ENCODE results near the gene NGRN. TPM values are rescaled to one million over a fixed set of nuclear protein-coding genes. Genes with fewer than 3 reads are reported as not detected.

The NGRN gene
- total RNA-seq, 5 donors from 2014 or later (not counting 1 experiment from before 2014, with no cell fraction given), result 44.5 to 53.1 (median 46.1) TPM

DNA sequence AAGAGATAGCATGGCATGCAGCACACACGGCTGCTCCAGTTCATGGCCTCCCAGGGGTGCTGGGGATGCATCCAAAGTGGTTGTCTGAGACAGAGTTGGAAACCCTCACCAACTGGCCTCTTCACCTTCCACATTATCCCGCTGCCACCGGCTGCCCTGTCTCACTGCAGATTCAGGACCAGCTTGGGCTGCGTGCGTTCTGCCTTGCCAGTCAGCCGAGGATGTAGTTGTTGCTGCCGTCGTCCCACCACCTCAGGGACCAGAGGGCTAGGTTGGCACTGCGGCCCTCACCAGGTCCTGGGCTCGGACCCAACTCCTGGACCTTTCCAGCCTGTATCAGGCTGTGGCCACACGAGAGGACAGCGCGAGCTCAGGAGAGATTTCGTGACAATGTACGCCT is 36.5 kb upstream of the NGRN start:
- Mint-ChIP-seq H3K27ac (peak overlapping the region; percentile 55 to 97), H3K27me3 (no peaks in the 10 kb centered on the region), H3K9me3 (no peaks in the 10 kb centered on the region), H3K36me3 (peaks cover 35% of the 10 kb centered on the region), H3K4me3 (peak overlapping the region in 1 of 3 donors; percentile 20), H3K4me1 (peaks cover 43 to 45% (median 44%) of the 10 kb centered on the region in 3 donors)
- 98% methylated on average over 11 of the region's 15 CpGs for WGBS (ENCODE audit: insufficient coverage)
- DNase-seq, result no peak
- peak overlapping the region; percentile 27 for H3K27ac ChIP-seq (ENCODE audit: low read length)
- no peaks in the 10 kb centered on the region for H3K9me3 ChIP-seq
- no peak overlapping the region for H3K4me3 ChIP-seq (ENCODE audit: control insufficient read depth in 1 of 2, extremely low read depth in 1 of 2, low read length in 1 of 2)
- no peak for ATAC-seq (replicated peaks in 1 of 4)
- H3K27me3 ChIP-seq (replicated peaks in 1 of 2; ENCODE audit: control insufficient read depth in 2 of 2, extremely low read depth in 1 of 2, insufficient read depth in 2 of 2, low read length in 1 of 2), result no peaks in the 10 kb centered on the region
- H3K36me3 ChIP-seq (ENCODE audit: control insufficient read depth in 2 of 2, extremely low read depth in 1 of 2, insufficient read depth in 1 of 2, low read length in 1 of 2), result peaks cover 15 to 58% of the 10 kb centered on the region in 2 donors
- CTCF ChIA-PET, result no interaction called here
- H3K4me1 ChIP-seq (ENCODE audit: control insufficient read depth in 1 of 2, extremely low read depth in 1 of 2, insufficient read depth in 2 of 2, low read length in 2 of 2), result peaks cover 24 to 46% of the 10 kb centered on the region in 2 experiments
- POLR2A ChIA-PET, result no interaction called here

- WGBS (ENCODE audit: insufficient coverage), result 90% methylated on average over 6 of the region's 12 CpGs
- peaks cover 32% of the 10 kb centered on the region for H3K36me3 Mint-ChIP-seq
- H3K27me3 Mint-ChIP-seq, result no peaks in the 10 kb centered on the region
- H3K4me1 Mint-ChIP-seq, result peaks cover 53 to 54% (median 53%) of the 10 kb centered on the region in 3 donors
- ATAC-seq (replicated peaks in 1 of 4) (no peak), DNase-seq (no peak)
- no peaks in the 10 kb centered on the region for H3K9me3 ChIP-seq
- ChIA-PET POLR2A (interaction anchor here in 1 of 2 donors (1.3 kb wide), 1 partner anchor 310 kb away, joined by 3 read pairs; no protein-coding TSS in a partner anchor), CTCF (interaction anchor here (0.5 to 1.4 kb wide), 4 partner anchors 9 to 112 kb away, joined by 3 to 6 read pairs (median 4); no protein-coding TSS in a partner anchor)
- peak overlapping the region in 2 of 3 donors; percentile 86 to 93 for H3K4me3 Mint-ChIP-seq
- H3K27ac Mint-ChIP-seq, result peak overlapping the region; percentile 97 to 98
- peak overlapping the region; percentile 92 for H3K27ac ChIP-seq (ENCODE audit: low read length)
- H3K4me3 ChIP-seq (ENCODE audit: control insufficient read depth in 1 of 2, extremely low read depth in 1 of 2, low read length in 1 of 2), result peak overlapping the region; percentile 37 to 49
- no peaks in the 10 kb centered on the region for H3K27me3 ChIP-seq (replicated peaks in 1 of 2; ENCODE audit: control insufficient read depth in 2 of 2, extremely low read depth in 1 of 2, insufficient read depth in 2 of 2, low read length in 1 of 2)
- peaks cover 32 to 55% of the 10 kb centered on the region in 2 experiments for H3K4me1 ChIP-seq (ENCODE audit: control insufficient read depth in 1 of 2, extremely low read depth in 1 of 2, insufficient read depth in 2 of 2, low read length in 2 of 2)
- H3K9me3 Mint-ChIP-seq, result no peaks in the 10 kb centered on the region
- peaks cover 10 to 48% of the 10 kb centered on the region in 2 donors for H3K36me3 ChIP-seq (ENCODE audit: control insufficient read depth in 2 of 2, extremely low read depth in 1 of 2, insufficient read depth in 1 of 2, low read length in 1 of 2)
Observed at GRCh38 chr15:90230071-90230494, 35.4 kb upstream of the NGRN start.

DNA sequence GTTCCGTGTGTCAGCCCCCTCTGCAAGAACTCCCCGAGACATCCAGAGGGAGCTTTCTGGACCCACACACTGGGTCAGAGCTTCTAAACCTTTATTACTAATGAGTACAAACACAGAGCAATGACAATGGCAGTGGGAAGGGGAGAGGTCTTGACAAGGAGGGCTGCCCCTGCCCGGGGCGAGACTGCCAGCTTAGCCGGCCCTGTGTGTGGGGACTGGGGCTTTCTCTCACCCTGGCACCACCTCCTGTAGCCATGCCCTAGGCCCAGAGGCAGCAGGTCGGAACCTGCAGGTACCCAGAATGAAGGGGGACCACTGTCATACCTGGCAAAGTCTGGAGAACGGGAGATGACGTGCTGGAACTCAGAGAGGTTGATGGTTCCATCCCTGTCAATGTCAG is 34.9 kb upstream of the NGRN start:
- H3K27ac Mint-ChIP-seq, result peak overlapping the region; percentile 97 to 98
- H3K4me3 ChIP-seq (ENCODE audit: control insufficient read depth in 1 of 2, extremely low read depth in 1 of 2, low read length in 1 of 2), result peak overlapping the region; percentile 37 to 60

DNA sequence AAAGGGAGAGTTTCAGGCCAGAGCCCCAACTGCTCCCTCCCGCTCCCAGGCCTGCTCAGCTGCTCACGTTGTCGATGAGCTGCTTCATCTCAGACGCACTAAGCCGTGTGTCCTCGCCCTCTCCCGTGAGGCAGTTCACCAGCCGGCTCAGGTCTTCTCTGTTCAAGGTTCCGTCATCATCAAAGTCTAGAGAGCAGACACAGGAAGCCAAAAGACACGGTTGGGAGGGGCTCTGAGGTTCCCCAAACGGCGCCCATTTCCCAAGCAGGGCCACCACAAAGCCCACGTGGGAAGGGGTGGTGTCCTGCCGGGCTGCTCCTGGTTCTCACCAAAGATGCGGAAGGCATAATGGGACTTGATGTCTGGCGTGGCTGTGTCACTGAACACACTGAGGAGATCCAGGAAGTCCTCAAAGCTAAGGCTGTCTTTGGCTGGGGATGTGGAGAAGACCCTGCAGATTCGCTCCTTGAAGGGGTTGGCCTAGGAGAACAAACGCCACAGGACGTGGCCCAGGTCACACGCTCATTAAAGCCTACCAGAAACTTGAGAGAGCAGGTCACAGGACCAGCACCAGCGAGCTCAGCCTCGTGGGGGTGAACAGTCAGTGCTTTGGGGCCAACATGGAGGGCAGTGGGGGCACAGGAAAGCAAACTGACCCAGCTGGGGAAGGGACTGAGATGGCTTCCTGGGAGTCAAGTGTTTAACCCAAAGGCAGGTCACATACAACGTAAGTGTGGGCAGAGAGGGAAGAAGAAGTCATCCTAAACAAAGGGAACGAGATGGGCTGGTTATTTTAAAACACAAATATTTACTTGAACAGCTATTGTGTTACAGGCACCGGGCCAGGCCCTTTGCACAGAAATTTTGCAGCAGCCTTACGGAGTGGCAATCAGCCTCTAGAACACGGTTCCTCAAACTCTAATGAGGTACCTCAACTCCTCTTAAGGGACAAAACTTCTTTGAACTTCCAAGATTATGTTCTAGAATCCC is 34.1 kb upstream of the NGRN start:
- ChIA-PET CTCF (interaction anchor here in 1 of 2 donors (0.6 to 1.4 kb wide), 8 partner anchors 10 to 491 kb away, joined by 3 to 6 read pairs (median 4); partner anchors contain the start of genes AP3S2 and NGRN), POLR2A (interaction anchor here (0.6 to 1.3 kb wide), 7 partner anchors 16 to 308 kb away, joined by 3 to 6 read pairs (median 3); partner anchors contain the start of gene SEMA4B (in 1 of the 2))
- peaks cover 32% of the 10 kb centered on the region for H3K36me3 Mint-ChIP-seq
- Histone ChIP-seq H3K27ac (ENCODE audit: low read length) (peak overlapping the region; percentile 92), H3K36me3 (ENCODE audit: control insufficient read depth in 2 of 2, extremely low read depth in 1 of 2, insufficient read depth in 1 of 2, low read length in 1 of 2) (peaks cover 10 to 38% of the 10 kb centered on the region in 2 donors), H3K4me3 (ENCODE audit: control insufficient read depth in 1 of 2, extremely low read depth in 1 of 2, low read length in 1 of 2) (peak overlapping the region; percentile 37 to 60), H3K4me1 (ENCODE audit: control insufficient read depth in 1 of 2, extremely low read depth in 1 of 2, insufficient read depth in 2 of 2, low read length in 2 of 2) (peaks cover 32 to 57% of the 10 kb centered on the region in 2 experiments), H3K27me3 (replicated peaks in 1 of 2; ENCODE audit: control insufficient read depth in 2 of 2, extremely low read depth in 1 of 2, insufficient read depth in 2 of 2, low read length in 1 of 2) (no peaks in the 10 kb centered on the region), H3K9me3 (no peaks in the 10 kb centered on the region)
- ATAC-seq (replicated peaks in 1 of 4), result peak; percentile 64 to 75 (median 66)
- WGBS (ENCODE audit: insufficient coverage), result 8% methylated on average over 24 of the region's 27 CpGs
- no peaks in the 10 kb centered on the region for H3K27me3 Mint-ChIP-seq
- no peaks in the 10 kb centered on the region for H3K9me3 Mint-ChIP-seq
- peaks cover 55 to 60% (median 58%) of the 10 kb centered on the region in 3 donors for H3K4me1 Mint-ChIP-seq
- peak; percentile 55 to 93 (median 82) for DNase-seq
- H3K27ac Mint-ChIP-seq, result peak overlapping the region; percentile 97 to 98
- H3K4me3 Mint-ChIP-seq, result peak overlapping the region; percentile 86 to 93 (median 88)

More for the DNA sequence above, 34.9 kb upstream of the NGRN start:
- Mint-ChIP-seq H3K36me3 (peaks cover 32% of the 10 kb centered on the region), H3K27me3 (no peaks in the 10 kb centered on the region), H3K4me1 (peaks cover 54 to 55% (median 55%) of the 10 kb centered on the region in 3 donors), H3K9me3 (no peaks in the 10 kb centered on the region), H3K4me3 (peak overlapping the region; percentile 86 to 93 (median 88))
- Histone ChIP-seq H3K9me3 (no peaks in the 10 kb centered on the region), H3K27me3 (replicated peaks in 1 of 2; ENCODE audit: control insufficient read depth in 2 of 2, extremely low read depth in 1 of 2, insufficient read depth in 2 of 2, low read length in 1 of 2) (no peaks in the 10 kb centered on the region), H3K27ac (ENCODE audit: low read length) (peak overlapping the region; percentile 92), H3K36me3 (ENCODE audit: control insufficient read depth in 2 of 2, extremely low read depth in 1 of 2, insufficient read depth in 1 of 2, low read length in 1 of 2) (peaks cover 10 to 42% of the 10 kb centered on the region in 2 donors), H3K4me1 (ENCODE audit: control insufficient read depth in 1 of 2, extremely low read depth in 1 of 2, insufficient read depth in 2 of 2, low read length in 2 of 2) (peaks cover 32 to 57% of the 10 kb centered on the region in 2 experiments)
- POLR2A ChIA-PET, result interaction anchor here in 1 of 2 donors (0.6 to 1.3 kb wide), 4 partner anchors 29 to 309 kb away, joined by 3 to 6 read pairs (median 4); partner anchors contain the start of gene SEMA4B
- CTCF ChIA-PET, result interaction anchor here in 1 of 2 donors (0.8 to 1.4 kb wide), 4 partner anchors 9 to 35 kb away, joined by 3 to 6 read pairs (median 5); partner anchors contain the start of gene NGRN
- DNase-seq (no peak), ATAC-seq (replicated peaks in 1 of 4) (no peak)
- 37% methylated on average over 2 of the region's 8 CpGs for WGBS (ENCODE audit: insufficient coverage)

GRCh38 chr15:90232196-90232595 is 33.3 kb upstream of the NGRN start:
- H3K27me3 Mint-ChIP-seq, result no peaks in the 10 kb centered on the region
- H3K36me3 Mint-ChIP-seq, result peaks cover 31% of the 10 kb centered on the region
- H3K27ac Mint-ChIP-seq, result peak overlapping the region; percentile 97 to 98
- Histone ChIP-seq H3K9me3 (no peaks in the 10 kb centered on the region), H3K27me3 (replicated peaks in 1 of 2; ENCODE audit: control insufficient read depth in 2 of 2, extremely low read depth in 1 of 2, insufficient read depth in 2 of 2, low read length in 1 of 2) (no peaks in the 10 kb centered on the region), H3K4me3 (ENCODE audit: control insufficient read depth in 1 of 2, extremely low read depth in 1 of 2, low read length in 1 of 2) (peak overlapping the region; percentile 82 to 88), H3K27ac (ENCODE audit: low read length) (peak overlapping the region; percentile 92), H3K36me3 (ENCODE audit: control insufficient read depth in 2 of 2, extremely low read depth in 1 of 2, insufficient read depth in 1 of 2, low read length in 1 of 2) (peaks cover 10 to 36% of the 10 kb centered on the region in 2 donors), H3K4me1 (ENCODE audit: control insufficient read depth in 1 of 2, extremely low read depth in 1 of 2, insufficient read depth in 2 of 2, low read length in 2 of 2) (peaks cover 32 to 57% of the 10 kb centered on the region in 2 experiments)
- H3K9me3 Mint-ChIP-seq, result no peaks in the 10 kb centered on the region
- ChIA-PET CTCF (interaction anchor here in 1 of 2 donors (0.7 kb wide), 2 partner anchors 40 to 492 kb away, joined by 3 to 6 read pairs; no protein-coding TSS in a partner anchor), POLR2A (interaction anchor here in 1 of 2 donors (0.6 to 2.6 kb wide), 2 partner anchors 34 to 36 kb away, joined by 3 to 18 read pairs; partner anchors contain the start of gene NGRN)
- WGBS (ENCODE audit: insufficient coverage), result 70% methylated on average over 11 of the region's 13 CpGs
- ATAC-seq (replicated peaks in 1 of 4), result no peak
- peak in 1 of 35 experiments; percentile 27 for DNase-seq
- H3K4me1 Mint-ChIP-seq, result peaks cover 55 to 60% (median 58%) of the 10 kb centered on the region in 3 donors
- peak overlapping the region; percentile 86 to 93 (median 88) for H3K4me3 Mint-ChIP-seq
